Raji (cell line): ENCODE data around the gene TMEM139.

Source experiments
- POLR2A ChIP-seq: IDR thresholded peaks from 2 replicates; pipeline ENCODE4 v1.6.1; 2011; ENCODE audit warnings: low read depth, low read length, control low read depth; ENCODE audit not compliant: insufficient read depth

Gene TMEM139

GRCh38 chr7:143250199-143250598 is 34.6 kb upstream of the TMEM139 start:
- no peak for TF ChIP-seq POLR2A

- TF ChIP-seq POLR2A, result no peak
These were observed 33.9 kb upstream of the TMEM139 start for GRCh38 chr7:143250822-143251221.

- TF ChIP-seq POLR2A, result no peak
These were observed 32.8 kb upstream of the TMEM139 start for GRCh38 chr7:143252006-143252405.

- TF ChIP-seq POLR2A, result no peak
These were observed 29.2 kb upstream of the TMEM139 start for GRCh38 chr7:143255564-143255963.

- no peak for TF ChIP-seq POLR2A
These were observed 28.4 kb upstream of the TMEM139 start for GRCh38 chr7:143256325-143256724.

- TF ChIP-seq POLR2A, result no peak
These were observed 27.8 kb upstream of the TMEM139 start for GRCh38 chr7:143256932-143257331.

GRCh38 chr7:143257501-143257900 is 27.3 kb upstream of the TMEM139 start:
- no peak for TF ChIP-seq POLR2A

GRCh38 chr7:143258831-143259230 is 25.9 kb upstream of the TMEM139 start:
- TF ChIP-seq POLR2A, result no peak

GRCh38 chr7:143259765-143260164 is 25.0 kb upstream of the TMEM139 start:
- TF ChIP-seq POLR2A, result no peak

GRCh38 chr7:143261901-143262300 is 22.9 kb upstream of the TMEM139 start:
- no peak for TF ChIP-seq POLR2A

GRCh38 chr7:143263266-143264195 is 21.2 kb upstream of the TMEM139 start, which contains the start of gene GSTK1:
Gene GSTK1, plus strand, starts transcription at chr7:143263441. Its CDS starts 73 bp downstream, at chr7:143263514.
- peak; percentile 96 for TF ChIP-seq POLR2A

GRCh38 chr7:143265017-143265693 is 19.6 kb upstream of the TMEM139 start:
- no peak for TF ChIP-seq POLR2A

GRCh38 chr7:143269251-143269650 is 15.5 kb upstream of the TMEM139 start:
- TF ChIP-seq POLR2A, result no peak

- TF ChIP-seq POLR2A, result no peak
These were observed 13.5 kb upstream of the TMEM139 start for GRCh38 chr7:143271240-143271639.

- no peak for TF ChIP-seq POLR2A
These were observed 11.9 kb upstream of the TMEM139 start for GRCh38 chr7:143272871-143273270.
